HG03342 (cell line): Measurements from ENCODE around the gene GAS5.
A peak's percentile ranks its signal among the peaks of the same experiment; 100 is the strongest.
"Not testable (repeated sequence)": the region's sequence is repeated elsewhere in the genome, so short reads cannot be mapped to it uniquely, and the experiment has no call there.

ENCODE experiments used
- ATAC-seq: cut with Tn5 transposase; IDR thresholded peaks from one replicate; pipeline ENCODE4 v1.9.1; 2021; ENCODE audit warnings: mild to moderate bottlenecking, moderate library complexity; ENCODE audit not compliant: unreplicated experiment

The GAS5 gene

GRCh38 chr1:173867753-173868265 lies at the start of gene GAS5:
TSS of gene GAS5 (minus strand) at chr1:173867989.
- ATAC-seq: peak; percentile 63

- ATAC-seq: no peak
These were observed 49.4 kb upstream of the GAS5 start, which contains the start of gene SERPINC1 for GRCh38 chr1:173917149-173917548. TSS of gene SERPINC1 (minus strand) at chr1:173917327. CDS start at chr1:173917259, 68 bp downstream.

GRCh38 chr1:173916667-173917066 lies 48.9 kb upstream of the GAS5 start:
- ATAC-seq: no peak

- ATAC-seq: no peak
These were observed 47.8 kb upstream of the GAS5 start for GRCh38 chr1:173915596-173915995.

DNA sequence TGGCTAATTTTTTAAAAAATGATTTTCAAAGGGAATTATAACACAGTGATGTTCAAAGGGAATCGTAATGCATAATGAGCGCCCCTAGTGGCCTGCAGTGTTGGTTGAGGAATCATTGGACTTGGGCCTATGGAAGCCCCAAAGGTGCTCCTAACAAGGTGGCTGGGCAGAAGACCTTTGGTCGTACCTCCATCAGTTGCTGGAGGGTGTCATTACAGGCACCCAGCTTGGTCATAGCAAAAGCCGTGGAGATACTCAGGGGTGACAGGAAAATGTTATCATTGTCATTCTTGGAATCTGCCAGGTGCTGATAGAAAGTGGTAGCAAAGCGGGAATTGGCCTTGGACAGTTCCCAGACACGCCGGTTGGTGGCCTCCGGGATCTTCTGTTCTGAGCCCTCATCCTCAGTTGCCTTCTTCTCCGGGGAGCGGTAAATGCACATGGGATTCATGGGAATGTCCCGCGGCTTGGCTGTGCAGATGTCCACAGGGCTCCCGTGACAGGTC lies 46.6 kb upstream of the GAS5 start:
- no peak for ATAC-seq

GRCh38 chr1:173913111-173913510 lies 45.3 kb upstream of the GAS5 start:
- no peak for ATAC-seq

DNA sequence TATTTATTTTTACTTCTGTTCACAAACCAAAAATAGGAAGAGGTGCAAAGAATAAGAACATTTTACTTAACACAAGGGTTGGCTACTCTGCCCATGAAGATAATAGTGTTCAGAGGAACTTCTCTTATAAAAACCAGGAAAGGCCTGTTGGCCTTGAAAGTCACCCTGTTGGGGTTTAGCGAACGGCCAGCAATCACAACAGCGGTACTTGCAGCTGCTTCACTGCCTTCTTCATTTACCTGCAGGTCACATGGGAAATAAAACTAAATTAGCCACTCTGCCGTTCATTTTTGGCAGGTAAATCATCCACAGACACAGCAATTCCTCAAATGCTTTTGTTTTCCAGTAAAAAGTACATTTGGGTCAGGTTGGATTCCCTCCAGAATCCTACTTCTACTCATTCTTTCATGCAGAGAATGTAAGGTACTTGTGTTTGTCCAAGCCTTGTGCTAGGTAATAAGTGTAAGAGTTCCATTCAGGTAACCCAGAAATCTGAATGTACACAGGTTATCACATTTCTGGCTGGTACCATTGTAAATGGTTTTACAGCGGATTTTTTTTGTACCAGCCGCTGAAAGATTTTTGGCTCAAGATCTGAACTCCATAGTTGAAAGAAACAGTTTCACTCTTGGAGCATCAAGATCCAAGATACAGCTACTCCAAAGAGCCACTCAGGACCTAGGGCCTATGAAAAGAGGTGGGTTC lies 36.2 kb upstream of the GAS5 start:
- no peak for ATAC-seq

DNA sequence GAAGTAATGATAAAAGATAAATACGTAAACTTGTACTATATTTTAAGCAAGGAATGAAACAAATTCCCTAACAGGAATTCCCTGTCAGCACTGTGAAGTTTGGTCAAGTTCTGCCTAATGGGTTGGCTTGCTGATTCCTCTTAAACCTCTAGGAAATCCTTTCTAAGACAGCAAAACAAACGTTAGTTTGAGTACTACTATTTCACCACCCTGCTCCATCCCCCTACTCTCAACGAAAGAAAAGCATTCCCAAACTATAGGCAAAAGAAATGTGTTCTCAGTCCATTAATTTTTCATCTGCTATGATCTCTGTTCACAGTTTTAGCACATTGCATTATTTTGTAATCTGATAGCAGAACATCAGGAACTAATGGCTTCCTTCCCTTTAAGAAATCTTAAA lies 33.2 kb upstream of the GAS5 start:
- ATAC-seq: no peak

DNA sequence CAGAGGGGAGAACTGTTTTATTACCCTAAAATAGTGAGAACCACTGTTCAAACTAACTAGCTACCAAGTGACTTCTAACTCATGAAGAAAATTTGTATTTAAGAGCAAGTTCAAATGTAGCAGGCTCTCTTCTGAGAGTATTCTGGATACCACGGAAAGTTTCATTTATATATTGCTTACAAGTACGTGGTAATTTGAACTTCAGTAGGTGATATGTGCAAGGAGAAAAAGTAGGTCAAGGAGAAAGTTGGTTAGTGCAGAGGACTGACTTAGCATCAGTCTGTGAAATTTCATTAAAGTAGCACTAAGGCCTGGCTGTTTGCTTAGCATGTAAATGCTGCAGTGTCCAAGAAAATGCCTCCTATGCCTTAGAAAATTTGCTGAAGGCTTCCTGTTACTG lies 32.6 kb upstream of the GAS5 start:
- no peak for ATAC-seq

DNA sequence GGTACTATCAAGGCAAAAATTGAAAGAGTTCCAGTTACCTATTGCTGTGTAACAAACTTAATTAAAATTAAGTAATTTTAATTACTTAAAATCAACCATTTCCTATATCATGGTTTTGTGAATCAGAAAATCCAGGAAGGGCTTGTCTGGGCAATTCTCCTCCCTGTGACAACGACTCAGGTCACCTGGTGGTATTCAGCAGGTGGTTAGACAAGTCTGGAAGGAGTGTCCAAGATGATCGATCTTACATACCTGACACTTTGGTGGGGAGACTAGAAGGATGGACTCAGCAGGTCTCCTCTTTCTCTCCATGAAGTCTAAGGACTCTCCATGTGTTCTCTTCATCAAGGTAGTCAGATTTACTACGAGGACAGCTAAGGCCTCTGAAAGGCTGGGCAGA lies 26.4 kb upstream of the GAS5 start:
- no peak for ATAC-seq

GRCh38 chr1:173893611-173894010 lies 25.8 kb upstream of the GAS5 start:
- no peak for ATAC-seq

DNA sequence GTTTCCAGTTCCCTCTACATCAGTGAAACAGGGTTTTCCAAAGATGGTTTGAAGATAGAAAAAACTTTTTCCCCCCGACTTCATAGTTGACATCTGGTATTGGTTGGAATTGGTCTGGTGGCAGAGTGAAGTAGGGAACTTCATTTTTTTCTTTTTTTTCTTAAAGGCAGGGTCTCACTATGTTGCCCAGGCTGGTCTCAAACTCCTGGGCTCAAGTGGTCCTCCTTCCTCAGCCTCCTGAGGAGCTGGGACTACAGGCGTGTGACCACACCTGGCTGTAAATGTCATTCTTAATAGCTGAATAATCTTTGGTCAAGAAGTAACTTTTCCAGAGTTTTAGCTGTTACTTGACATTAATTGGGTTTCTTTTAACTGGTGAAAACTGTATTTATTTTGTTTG lies 22.1 kb upstream of the GAS5 start:
- ATAC-seq: no peak

- ATAC-seq: no peak
These were observed 21.0 kb upstream of the GAS5 start for GRCh38 chr1:173888749-173889148.

GRCh38 chr1:173887627-173888026 lies 19.8 kb upstream of the GAS5 start:
- ATAC-seq: no peak

- no peak for ATAC-seq
These were observed 19.2 kb upstream of the GAS5 start for GRCh38 chr1:173886746-173887611.

DNA sequence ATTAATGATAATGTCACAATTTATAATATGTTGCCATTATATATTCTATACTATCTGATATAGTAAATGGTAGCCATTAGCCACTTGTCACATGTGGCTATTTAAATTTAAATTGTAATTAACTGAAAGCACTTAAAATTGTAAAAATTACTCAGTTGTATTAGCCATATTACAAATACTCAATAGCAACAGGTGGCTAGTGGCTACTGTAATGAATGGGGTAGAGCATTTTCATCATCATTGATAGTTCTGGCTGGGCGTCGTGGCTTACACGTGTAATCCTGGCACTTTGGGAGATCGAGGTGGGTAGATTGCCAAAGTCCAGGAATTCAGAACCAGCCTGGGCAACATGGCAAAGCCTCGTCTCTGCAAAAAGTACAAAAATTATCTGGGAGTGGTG lies 16.9 kb upstream of the GAS5 start:
- ATAC-seq: no peak

DNA sequence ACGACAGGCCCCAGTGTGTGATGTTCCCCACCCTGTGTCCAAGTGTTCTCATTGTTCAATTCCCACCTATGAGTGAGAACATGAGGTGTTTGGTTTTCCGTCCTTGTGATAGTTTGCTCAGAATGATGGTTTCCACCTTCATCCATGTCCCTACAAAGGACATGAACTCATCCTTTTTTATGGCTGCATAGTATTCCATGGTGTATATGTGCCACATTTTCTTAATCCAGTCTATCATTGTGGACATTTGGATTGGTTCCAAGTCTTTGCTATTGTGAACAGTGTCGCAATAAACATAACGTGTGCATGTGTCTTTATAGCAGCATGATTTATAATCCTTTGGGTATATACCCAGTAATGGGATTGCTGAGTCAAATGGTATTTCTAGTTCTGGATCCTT lies 13.3 kb upstream of the GAS5 start:
- not testable (repeated sequence) for ATAC-seq

DNA sequence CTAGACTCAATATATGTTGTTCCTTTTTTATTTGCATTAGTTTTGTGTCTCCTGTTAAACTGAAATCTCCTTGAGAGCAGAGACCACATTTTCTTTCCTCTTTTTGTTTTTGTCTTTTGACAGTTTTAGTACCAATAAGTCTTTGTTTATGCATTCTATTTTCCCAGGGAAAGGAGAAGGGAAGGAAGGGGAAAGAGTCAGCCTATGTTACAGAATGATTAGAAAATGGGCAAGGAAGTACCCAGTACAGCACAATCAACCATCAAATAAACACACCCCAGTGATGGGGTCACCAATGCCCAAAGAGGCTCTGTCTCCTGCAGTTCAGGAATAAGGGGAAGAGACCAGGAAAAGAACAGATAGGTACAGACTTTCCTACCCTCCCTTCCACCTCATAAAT lies 10.5 kb upstream of the GAS5 start:
- no peak for ATAC-seq

- ATAC-seq: no peak
These were observed 8.9 kb upstream of the GAS5 start for GRCh38 chr1:173876732-173877131.

DNA sequence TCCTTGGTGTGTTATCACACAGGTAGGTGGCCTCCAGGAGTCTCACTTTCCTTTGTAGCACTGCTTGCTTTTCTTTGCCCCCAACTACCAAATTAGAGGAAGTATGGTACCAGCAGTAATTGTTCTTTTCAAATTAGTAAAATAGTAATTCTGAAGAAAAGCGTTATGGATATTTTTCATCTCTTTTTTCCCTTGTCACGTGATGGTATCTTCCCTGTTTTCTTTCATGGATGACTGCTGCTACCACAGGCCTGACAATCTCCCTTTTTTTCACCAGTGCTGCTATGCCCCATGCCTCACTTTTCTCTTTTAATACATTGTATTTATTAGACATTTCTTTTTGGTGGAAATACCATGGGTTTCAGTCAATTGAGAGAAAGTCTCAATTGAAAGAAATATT lies 3.7 kb upstream of the GAS5 start:
- no peak for ATAC-seq

DNA sequence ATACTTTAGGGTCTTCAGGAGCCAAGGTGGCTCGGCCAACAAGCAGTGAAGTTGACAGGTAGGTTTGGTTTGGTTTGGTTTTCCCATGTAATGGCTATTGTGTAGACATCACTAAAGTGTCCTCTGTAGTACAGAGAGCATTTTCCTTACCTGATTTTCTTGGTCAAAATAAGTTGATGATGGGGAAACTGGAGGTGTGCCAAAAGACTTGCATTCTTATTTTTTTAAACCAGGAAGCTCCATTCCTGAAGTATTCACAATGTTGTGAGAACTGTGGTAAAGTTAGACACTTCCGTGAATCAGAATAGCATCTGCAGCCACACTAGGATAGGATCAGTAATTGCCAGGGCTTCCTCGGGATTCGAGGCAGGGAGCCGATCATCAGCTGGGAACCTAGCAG lies 3.3 kb upstream of the GAS5 start:
- ATAC-seq: no peak
